Measurements from ENCODE around the gene VIT. TPM values are rescaled to one million over a fixed set of nuclear protein-coding genes. Genes with fewer than 3 reads are reported as not detected.

The VIT gene
- polyA plus RNA-seq, 3 donors = not detected

- H3K79me2 ChIP-seq (ENCODE audit: insufficient read depth, low read length) = no peaks in the 10 kb centered on the region
- peaks cover 0 to 3% (median 0%) of the 10 kb centered on the region in 7 donors for H3K9me3 Mint-ChIP-seq
- no peaks in the 10 kb centered on the region for H3K4me1 ChIP-seq (ENCODE audit: control insufficient read depth in 1 of 2, insufficient read depth in 2 of 2, low read length in 2 of 2)
- intact Hi-C loops (cut with micrococcal nuclease) = no loop called here
- H3K36me3 Mint-ChIP-seq = no peaks in the 10 kb centered on the region
- no peaks in the 10 kb centered on the region for H4K20me1 ChIP-seq (ENCODE audit: insufficient read depth, low read length)
- H3K9ac ChIP-seq (ENCODE audit: insufficient read depth, low read length, poor library complexity, severe bottlenecking) = no peak overlapping the region
- TF ChIP-seq, protein P1, sequence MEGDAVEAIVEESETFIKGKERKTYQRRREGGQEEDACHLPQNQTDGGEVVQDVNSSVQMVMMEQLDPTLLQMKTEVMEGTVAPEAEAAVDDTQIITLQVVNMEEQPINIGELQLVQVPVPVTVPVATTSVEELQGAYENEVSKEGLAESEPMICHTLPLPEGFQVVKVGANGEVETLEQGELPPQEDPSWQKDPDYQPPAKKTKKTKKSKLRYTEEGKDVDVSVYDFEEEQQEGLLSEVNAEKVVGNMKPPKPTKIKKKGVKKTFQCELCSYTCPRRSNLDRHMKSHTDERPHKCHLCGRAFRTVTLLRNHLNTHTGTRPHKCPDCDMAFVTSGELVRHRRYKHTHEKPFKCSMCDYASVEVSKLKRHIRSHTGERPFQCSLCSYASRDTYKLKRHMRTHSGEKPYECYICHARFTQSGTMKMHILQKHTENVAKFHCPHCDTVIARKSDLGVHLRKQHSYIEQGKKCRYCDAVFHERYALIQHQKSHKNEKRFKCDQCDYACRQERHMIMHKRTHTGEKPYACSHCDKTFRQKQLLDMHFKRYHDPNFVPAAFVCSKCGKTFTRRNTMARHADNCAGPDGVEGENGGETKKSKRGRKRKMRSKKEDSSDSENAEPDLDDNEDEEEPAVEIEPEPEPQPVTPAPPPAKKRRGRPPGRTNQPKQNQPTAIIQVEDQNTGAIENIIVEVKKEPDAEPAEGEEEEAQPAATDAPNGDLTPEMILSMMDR (IDR thresholded peaks at IDR 0.05) = no peak
- DNase-seq = no peak
- H3K4me3 Mint-ChIP-seq = no peak overlapping the region
- WGBS (ENCODE audit: insufficient coverage) = 61% methylated on average over 6 of the region's 6 CpGs
- no peaks in the 10 kb centered on the region for H3K27me3 ChIP-seq (ENCODE audit: control insufficient read depth in 2 of 2, insufficient read depth in 2 of 2, low read length in 2 of 2)
- no peak overlapping the region for H3K27ac ChIP-seq (ENCODE audit: low read depth in 1 of 2, low read length in 2 of 2)
- no peak overlapping the region for H2AFZ ChIP-seq (ENCODE audit: insufficient read depth, low read depth, low read length, poor library complexity, severe bottlenecking)
- H3K36me3 ChIP-seq (replicated peaks in 1 of 2; ENCODE audit: control insufficient read depth in 1 of 2, insufficient read depth in 2 of 2, low read length in 2 of 2) = no peaks in the 10 kb centered on the region
- no peak overlapping the region for H3K4me3 ChIP-seq (replicated peaks in 1 of 3; ENCODE audit: low read depth in 2 of 3, low read length in 3 of 3)
- no peaks in the 10 kb centered on the region for H3K9me3 ChIP-seq (replicated peaks in 1 of 2; ENCODE audit: control insufficient read depth in 1 of 2, insufficient read depth in 1 of 2, low read length in 2 of 2)
- H3K4me2 ChIP-seq (replicated peaks; ENCODE audit: extremely low read depth, low read length, poor library complexity, severe bottlenecking) = no peak overlapping the region
- no peaks in the 10 kb centered on the region for H3K4me1 Mint-ChIP-seq
- peaks cover 0 to 2% (median 2%) of the 10 kb centered on the region in 3 donors for H3K27me3 Mint-ChIP-seq (ENCODE audit: low read depth in 3 of 3)
- H3K27ac Mint-ChIP-seq = no peak overlapping the region
Observed at GRCh38 chr2:36797324-36798070, 101.0 kb downstream of the VIT start.

- DNase-seq = no peak
- H3K27ac ChIP-seq (ENCODE audit: low read depth in 1 of 2, low read length in 2 of 2) = no peak overlapping the region
- no peak overlapping the region for H3K4me3 Mint-ChIP-seq
Observed at GRCh38 chr2:36798724-36799123, 102.2 kb downstream of the VIT start.

More at GRCh38 chr2:36798724-36799123, 102.2 kb downstream of the VIT start:
- Histone ChIP-seq H2AFZ (ENCODE audit: insufficient read depth, low read depth, low read length, poor library complexity, severe bottlenecking) (no peak overlapping the region), H3K79me2 (ENCODE audit: insufficient read depth, low read length) (no peaks in the 10 kb centered on the region), H3K9ac (ENCODE audit: insufficient read depth, low read length, poor library complexity, severe bottlenecking) (no peak overlapping the region), H4K20me1 (ENCODE audit: insufficient read depth, low read length) (no peaks in the 10 kb centered on the region), H3K9me3 (replicated peaks in 1 of 2; ENCODE audit: control insufficient read depth in 1 of 2, insufficient read depth in 1 of 2, low read length in 2 of 2) (no peaks in the 10 kb centered on the region), H3K4me1 (ENCODE audit: control insufficient read depth in 1 of 2, insufficient read depth in 2 of 2, low read length in 2 of 2) (no peaks in the 10 kb centered on the region), H3K27me3 (ENCODE audit: control insufficient read depth in 2 of 2, insufficient read depth in 2 of 2, low read length in 2 of 2) (no peaks in the 10 kb centered on the region), H3K36me3 (replicated peaks in 1 of 2; ENCODE audit: control insufficient read depth in 1 of 2, insufficient read depth in 2 of 2, low read length in 2 of 2) (no peaks in the 10 kb centered on the region), H3K4me2 (replicated peaks; ENCODE audit: extremely low read depth, low read length, poor library complexity, severe bottlenecking) (no peak overlapping the region), H3K4me3 (replicated peaks in 1 of 3; ENCODE audit: low read depth in 2 of 3, low read length in 3 of 3) (no peak overlapping the region)
- Mint-ChIP-seq H3K36me3 (no peaks in the 10 kb centered on the region), H3K27ac (no peak overlapping the region), H3K9me3 (peaks cover 0 to 4% (median 0%) of the 10 kb centered on the region in 7 donors), H3K27me3 (ENCODE audit: low read depth in 3 of 3) (peaks cover 0 to 2% (median 2%) of the 10 kb centered on the region in 3 donors), H3K4me1 (no peaks in the 10 kb centered on the region)
- intact Hi-C loops (cut with micrococcal nuclease) = no loop called here
- TF ChIP-seq, protein P1 (IDR thresholded peaks at IDR 0.05) = no peak
- WGBS (ENCODE audit: insufficient coverage) = no CpG with 5 or more reads among the region's 3 CpGs
